HCT116 (cell line): Measurements from ENCODE around the gene APLN. TPM values are rescaled to one million over a fixed set of nuclear protein-coding genes. Genes with fewer than 3 reads are reported as not detected.

ENCODE experiments used
- ATAC-seq: fragments of 200-7000 bp; cut with Tn5 transposase; 2 replicates; pipeline ENCODE4 v1.9.1; 2020; ENCODE audit warnings: mild to moderate bottlenecking, moderate library complexity
- BruUV-seq: library from RNA; stranded (reverse); fragments of 400-500 nt; replicated peaks from 2 replicates; lab custom pipeline; 2021; lab: Mats Ljungman, UMichigan
- CTCF ChIA-PET: fragments of 300-600 bp; sonication (Branson Sonifier 250); formaldehyde crosslinking; loops from one replicate; lab custom pipeline; 2021; ENCODE audit warnings: antibody characterized with exemption; lab: Charles Lee
- POLR2A ChIA-PET: fragments of 300-600, 350-600 bp; sonication (Branson Sonifier 250); formaldehyde crosslinking; loops from one replicate; lab custom pipeline; 2021; ENCODE audit warnings: antibody characterized with exemption; lab: Charles Lee
- RAD21 ChIA-PET, 2 experiments: fragments of 300-600 bp; sonication (Branson Sonifier 250); formaldehyde crosslinking; loops; one replicate each; lab custom pipeline; 2023; ENCODE audit warnings: low total read pairs in 2 of 2; ENCODE audit not compliant: uncharacterized antibody in 2 of 2, unreplicated experiment in 2 of 2, low non-redundant PET in 1 of 2; lab: Charles Lee
- DNase-seq: peaks from one replicate; pipeline ENCODE4 v3.0.0-alpha.2; 2010; ENCODE audit warnings: low read depth, low spot score
- H2AFZ ChIP-seq: fragments of 200-600 bp; shearing (Covaris generic), sonication (generic); 2 replicates; pipeline ENCODE4 v1.6.1; 2017; ENCODE audit warnings: low read depth, mixed run types, mixed read lengths, antibody characterized with exemption, low read length; ENCODE audit not compliant: poor library complexity, severe bottlenecking
- H3K27ac ChIP-seq: 2 replicates; pipeline ENCODE4 v1.5.1; 2012; ENCODE audit warnings: low read depth, low read length
- H3K27me3 ChIP-seq: fragments of 200-600 bp; sonication (generic); 2 replicates; pipeline ENCODE4 v1.6.1; 2016; ENCODE audit warnings: mixed run types, low read length, mixed read lengths; ENCODE audit not compliant: insufficient read depth
- H3K36me3 ChIP-seq, 2 experiments: fragments of 200-500 bp in 1 of 2; fragments of 200-600 bp in 1 of 2; sonication (Bioruptor generic) in 1 of 2; sonication (generic) in 1 of 2; 2 replicates each; pipeline versions ENCODE4 v1.5.1 to v1.6.1; 2014 to 2016; ENCODE audit warnings: low read length in 2 of 2, inconsistent platforms in 1 of 2, mixed read lengths in 1 of 2, mixed run types in 1 of 2; ENCODE audit not compliant: insufficient read depth in 2 of 2, control insufficient read depth in 1 of 2
- H3K4me1 ChIP-seq, 2 experiments: fragments of 200-600 bp in 1 of 2; sonication (generic) in 1 of 2; 2 replicates each; pipeline versions ENCODE4 v1.5.1 to v1.6.1; 2012 to 2017; ENCODE audit warnings: low read length in 2 of 2, inconsistent platforms in 1 of 2, mild to moderate bottlenecking in 1 of 2, mixed read lengths in 1 of 2, mixed run types in 1 of 2, moderate library complexity in 1 of 2; ENCODE audit not compliant: insufficient read depth in 2 of 2, control insufficient read depth in 1 of 2
- H3K4me2 ChIP-seq: fragments of 200-600 bp; sonication (generic); 2 replicates; pipeline ENCODE4 v1.6.1; 2017; ENCODE audit warnings: mixed run types, low read length, mixed read lengths
- H3K4me3 ChIP-seq, 2 experiments: fragments of 200-600 bp in 1 of 2; sonication (generic) in 1 of 2; replicated peaks in 1 of 2; 2 replicates each; pipeline ENCODE4 v1.5.1; 2011 to 2016; ENCODE audit warnings: low read length in 2 of 2, control low read depth in 1 of 2, low read depth in 1 of 2, mild to moderate bottlenecking in 1 of 2, mixed read lengths in 1 of 2, mixed run types in 1 of 2
- H3K79me2 ChIP-seq: fragments of 200-600 bp; sonication (generic); 2 replicates; pipeline ENCODE4 v1.6.1; 2017; ENCODE audit warnings: mild to moderate bottlenecking, mixed run types, low read length, moderate library complexity, mixed read lengths; ENCODE audit not compliant: insufficient read depth
- H3K9ac ChIP-seq: fragments of 200-600 bp; sonication (generic); 2 replicates; pipeline ENCODE4 v1.6.1; 2016; ENCODE audit warnings: low read length, mixed read lengths
- H3K9me2 ChIP-seq: fragments of 200-600 bp; sonication (generic), shearing (Covaris generic); 2 replicates; pipeline ENCODE4 v1.6.1; 2017; ENCODE audit warnings: mixed run types, mild to moderate bottlenecking, moderate library complexity; ENCODE audit not compliant: insufficient read depth
- H3K9me3 ChIP-seq, 2 experiments: fragments of 200-500 bp in 1 of 2; fragments of 200-600 bp in 1 of 2; sonication (Bioruptor generic) in 1 of 2; sonication (generic) in 1 of 2; 2 replicates each; pipeline ENCODE4 v1.6.1; 2014 to 2017; ENCODE audit warnings: low read length in 2 of 2, mixed read lengths in 2 of 2, inconsistent platforms in 1 of 2, low read depth in 1 of 2, mild to moderate bottlenecking in 1 of 2, mixed run types in 1 of 2, moderate library complexity in 1 of 2; ENCODE audit not compliant: control insufficient read depth in 1 of 2, insufficient read depth in 1 of 2
- H4K20me1 ChIP-seq: fragments of 200-600 bp; sonication (generic), shearing (Covaris generic); 2 replicates; pipeline ENCODE4 v1.6.1; 2017; ENCODE audit warnings: mixed run types, mild to moderate bottlenecking, moderate library complexity; ENCODE audit not compliant: insufficient read depth
- CBX3 ChIP-seq: IDR thresholded peaks from 2 replicates; pipeline ENCODE4 v1.6.1; 2012; ENCODE audit warnings: low read depth
- CEBPB ChIP-seq: IDR thresholded peaks from 2 replicates; pipeline ENCODE4 v1.6.1; 2012; ENCODE audit warnings: low read depth
- ELF1 ChIP-seq: IDR thresholded peaks from 2 replicates; pipeline ENCODE4 v1.6.1; 2012; ENCODE audit warnings: low read depth, borderline replicate concordance
- EZH2phosphoT487 ChIP-seq: fragments of 200-600 bp; IDR thresholded peaks from 2 replicates; pipeline ENCODE4 v1.6.1; 2018; ENCODE audit warnings: antibody characterized with exemption, borderline replicate concordance
- FOSL1 ChIP-seq: IDR thresholded peaks from 2 replicates; pipeline ENCODE4 v1.6.1; 2012; ENCODE audit warnings: low read depth
- POLR2AphosphoS5 ChIP-seq: IDR thresholded peaks from 2 replicates; pipeline ENCODE4 v1.6.1; 2011; ENCODE audit warnings: mild to moderate bottlenecking, low read depth, low read length, moderate library complexity
- RAD21 ChIP-seq: IDR thresholded peaks from 2 replicates; pipeline ENCODE4 v1.6.1; 2012; ENCODE audit warnings: low read depth, mild to moderate bottlenecking
- SRF ChIP-seq: IDR thresholded peaks from 2 replicates; pipeline ENCODE4 v1.6.1; 2012; ENCODE audit warnings: low read depth
- TCF7L2 ChIP-seq: IDR thresholded peaks from 2 replicates; pipeline ENCODE4 v1.7.0; 2011; ENCODE audit warnings: borderline replicate concordance, inconsistent platforms; ENCODE audit not compliant: insufficient read depth, insufficient read length; ENCODE audit errors: extremely low read depth
- intact Hi-C: fragments of 100-400 bp; cut with micrococcal nuclease; formaldehyde crosslinking; loops from 2 replicates; pipeline ENCODE4 v1.10.0; 2022
- total RNA-seq: library from RNA; stranded (reverse); gene quantifications from one replicate; pipeline ENCODE4 v1.2.1, GENCODE V29; 2021; ENCODE audit not compliant: unreplicated experiment
- TF ChIP-seq, protein P1 (sequence below): IDR thresholded peaks from 2 replicates; pipeline ENCODE4 v1.6.1; 2012
- TF ChIP-seq, protein P2 (sequence below): IDR thresholded peaks from 2 replicates; pipeline ENCODE4 v1.6.1; 2012; ENCODE audit warnings: low read depth
- TF ChIP-seq, protein P3 (sequence below): IDR thresholded peaks from 2 replicates; pipeline ENCODE4 v1.6.1; 2012

The APLN gene
- total RNA-seq, 1 experiment from 2014 or later, result 0.22 TPM

DNA sequence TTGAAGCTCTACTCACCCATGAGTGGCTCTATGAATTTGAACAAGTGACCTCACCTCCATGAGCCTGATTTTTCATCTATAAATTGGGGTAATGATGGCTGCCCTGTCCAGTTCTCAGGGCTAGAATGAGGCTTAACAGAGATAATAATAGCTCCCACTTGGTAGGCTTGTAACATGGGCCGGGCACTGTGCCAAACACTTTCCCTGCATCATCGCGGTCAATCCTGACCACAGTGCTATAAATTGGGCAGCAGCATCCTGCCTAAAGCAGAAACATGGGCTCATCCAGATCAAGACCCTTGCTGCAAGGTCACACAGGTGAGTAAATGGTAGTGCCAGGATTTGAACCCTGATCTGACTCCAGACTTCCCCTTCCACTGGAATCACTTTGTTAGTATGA lies 12.8 kb downstream of the APLN start:
- H3K4me2 ChIP-seq, result no peak overlapping the region
- no peak overlapping the region for H3K4me3 ChIP-seq
- H3K9me2 ChIP-seq, result no peaks in the 10 kb centered on the region
- no peak for DNase-seq
- RAD21 ChIA-PET, result no interaction called here
- CTCF ChIA-PET, result no interaction called here
- no peak overlapping the region for H3K9ac ChIP-seq
- POLR2A ChIA-PET, result no interaction called here
- BruUV-seq, result no TSS peak
- H3K27me3 ChIP-seq, result no peaks in the 10 kb centered on the region
- ATAC-seq, result no peak
- H2AFZ ChIP-seq, result no peak overlapping the region
- H4K20me1 ChIP-seq, result no peaks in the 10 kb centered on the region
- H3K79me2 ChIP-seq, result no peaks in the 10 kb centered on the region
- H3K4me1 ChIP-seq, result peaks cover 0 to 4% of the 10 kb centered on the region in 2 experiments; a peak in 1 of 4 replicates
- H3K27ac ChIP-seq, result no peak overlapping the region
- intact Hi-C loops, result no loop called here
- no peaks in the 10 kb centered on the region for H3K36me3 ChIP-seq
- no peaks in the 10 kb centered on the region for H3K9me3 ChIP-seq
- TF ChIP-seq CBX3, result no peak
- TF ChIP-seq CEBPB, result no peak

DNA sequence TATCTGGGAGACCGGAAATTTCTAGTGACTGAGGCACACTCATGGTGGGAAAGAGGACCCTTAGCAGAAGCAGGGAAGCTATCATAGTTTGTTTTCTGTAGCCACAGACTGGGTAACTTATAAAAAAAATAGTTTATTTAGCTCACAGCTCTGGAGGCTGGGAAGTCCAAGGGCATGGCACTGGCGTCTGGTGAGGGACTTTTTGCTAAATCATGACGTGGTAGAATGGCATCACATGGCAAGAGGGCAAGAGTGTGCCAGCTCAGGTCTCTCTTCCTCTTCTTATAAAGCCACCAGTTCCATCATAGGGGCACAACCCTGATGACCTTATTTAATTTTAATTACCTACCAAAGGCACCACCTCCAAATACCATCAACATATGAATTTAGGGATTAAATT lies 13.3 kb downstream of the APLN start:
- ChIA-PET RAD21 (no interaction called here), POLR2A (no interaction called here), CTCF (no interaction called here)
- BruUV-seq, result no TSS peak
- no peak overlapping the region for H3K4me2 ChIP-seq
- intact Hi-C loops, result no loop called here
- no peak overlapping the region for H3K27ac ChIP-seq
- no peak overlapping the region for H3K9ac ChIP-seq
- DNase-seq (no peak), ATAC-seq (no peak)
- no peaks in the 10 kb centered on the region for H3K9me2 ChIP-seq
- no peaks in the 10 kb centered on the region for H3K79me2 ChIP-seq
- H3K36me3 ChIP-seq, result no peaks in the 10 kb centered on the region
- no peaks in the 10 kb centered on the region for H4K20me1 ChIP-seq
- TF ChIP-seq EZH2phosphoT487 (no peak), CBX3 (no peak), TCF7L2 (no peak), POLR2AphosphoS5 (no peak), SRF (no peak), FOSL1 (no peak), ELF1 (no peak), RAD21 (no peak)
- TF ChIP-seq, protein P1, sequence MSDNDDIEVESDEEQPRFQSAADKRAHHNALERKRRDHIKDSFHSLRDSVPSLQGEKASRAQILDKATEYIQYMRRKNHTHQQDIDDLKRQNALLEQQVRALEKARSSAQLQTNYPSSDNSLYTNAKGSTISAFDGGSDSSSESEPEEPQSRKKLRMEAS, result no peak
- TF ChIP-seq, protein P2, sequence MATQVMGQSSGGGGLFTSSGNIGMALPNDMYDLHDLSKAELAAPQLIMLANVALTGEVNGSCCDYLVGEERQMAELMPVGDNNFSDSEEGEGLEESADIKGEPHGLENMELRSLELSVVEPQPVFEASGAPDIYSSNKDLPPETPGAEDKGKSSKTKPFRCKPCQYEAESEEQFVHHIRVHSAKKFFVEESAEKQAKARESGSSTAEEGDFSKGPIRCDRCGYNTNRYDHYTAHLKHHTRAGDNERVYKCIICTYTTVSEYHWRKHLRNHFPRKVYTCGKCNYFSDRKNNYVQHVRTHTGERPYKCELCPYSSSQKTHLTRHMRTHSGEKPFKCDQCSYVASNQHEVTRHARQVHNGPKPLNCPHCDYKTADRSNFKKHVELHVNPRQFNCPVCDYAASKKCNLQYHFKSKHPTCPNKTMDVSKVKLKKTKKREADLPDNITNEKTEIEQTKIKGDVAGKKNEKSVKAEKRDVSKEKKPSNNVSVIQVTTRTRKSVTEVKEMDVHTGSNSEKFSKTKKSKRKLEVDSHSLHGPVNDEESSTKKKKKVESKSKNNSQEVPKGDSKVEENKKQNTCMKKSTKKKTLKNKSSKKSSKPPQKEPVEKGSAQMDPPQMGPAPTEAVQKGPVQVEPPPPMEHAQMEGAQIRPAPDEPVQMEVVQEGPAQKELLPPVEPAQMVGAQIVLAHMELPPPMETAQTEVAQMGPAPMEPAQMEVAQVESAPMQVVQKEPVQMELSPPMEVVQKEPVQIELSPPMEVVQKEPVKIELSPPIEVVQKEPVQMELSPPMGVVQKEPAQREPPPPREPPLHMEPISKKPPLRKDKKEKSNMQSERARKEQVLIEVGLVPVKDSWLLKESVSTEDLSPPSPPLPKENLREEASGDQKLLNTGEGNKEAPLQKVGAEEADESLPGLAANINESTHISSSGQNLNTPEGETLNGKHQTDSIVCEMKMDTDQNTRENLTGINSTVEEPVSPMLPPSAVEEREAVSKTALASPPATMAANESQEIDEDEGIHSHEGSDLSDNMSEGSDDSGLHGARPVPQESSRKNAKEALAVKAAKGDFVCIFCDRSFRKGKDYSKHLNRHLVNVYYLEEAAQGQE, result no peak
- TF ChIP-seq, protein P3, sequence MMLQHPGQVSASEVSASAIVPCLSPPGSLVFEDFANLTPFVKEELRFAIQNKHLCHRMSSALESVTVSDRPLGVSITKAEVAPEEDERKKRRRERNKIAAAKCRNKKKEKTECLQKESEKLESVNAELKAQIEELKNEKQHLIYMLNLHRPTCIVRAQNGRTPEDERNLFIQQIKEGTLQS, result no peak
- H3K27me3 ChIP-seq, result no peaks in the 10 kb centered on the region
- H3K4me3 ChIP-seq, result no peak overlapping the region
- H2AFZ ChIP-seq, result no peak overlapping the region
- peaks cover 0 to 4% of the 10 kb centered on the region in 2 experiments; a peak in 1 of 4 replicates for H3K4me1 ChIP-seq
- H3K9me3 ChIP-seq, result no peaks in the 10 kb centered on the region
